ENCODE results near the gene LRRC46.

DNA sequence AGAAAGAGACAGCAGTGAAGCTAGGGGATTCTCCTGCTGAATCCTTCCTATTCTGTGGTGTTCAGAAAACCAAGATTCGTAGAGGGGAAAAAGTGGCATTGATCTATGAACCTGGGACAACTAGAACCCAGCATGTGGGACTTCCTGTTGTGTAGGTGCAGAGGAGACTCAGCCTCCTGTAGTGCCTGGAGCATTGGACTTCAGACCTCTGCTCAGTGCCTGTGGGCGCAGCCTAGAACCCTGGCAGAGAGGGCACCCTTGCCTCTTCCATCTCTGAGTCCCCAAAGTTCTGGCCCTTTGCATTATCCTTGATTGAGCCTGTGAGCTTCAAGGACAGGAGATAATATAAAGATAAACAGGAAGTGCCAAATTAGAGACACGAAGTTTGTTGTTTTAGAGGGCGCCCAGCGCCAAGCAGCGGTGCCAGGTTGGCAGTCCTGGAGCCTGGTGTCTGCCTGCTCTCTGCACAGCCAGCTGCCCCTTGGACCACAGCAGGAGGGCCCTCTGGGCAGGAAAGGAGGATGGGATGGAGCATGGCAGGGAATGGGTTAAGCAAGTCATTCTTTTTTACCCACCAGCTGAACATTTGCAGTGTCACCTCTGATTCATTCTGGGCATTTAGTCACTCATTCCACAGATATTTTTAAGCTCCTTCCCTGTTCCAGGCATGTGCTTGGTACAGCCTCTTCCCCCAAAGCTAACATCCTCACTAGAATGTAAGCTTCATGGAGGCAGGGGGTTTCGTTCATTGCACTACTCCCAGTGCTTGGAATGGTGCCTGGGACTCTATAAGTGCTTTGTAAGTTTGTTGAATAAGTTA is 31.4 kb downstream of the LRRC46 start:
- TF ChIP-seq, protein P1, sequence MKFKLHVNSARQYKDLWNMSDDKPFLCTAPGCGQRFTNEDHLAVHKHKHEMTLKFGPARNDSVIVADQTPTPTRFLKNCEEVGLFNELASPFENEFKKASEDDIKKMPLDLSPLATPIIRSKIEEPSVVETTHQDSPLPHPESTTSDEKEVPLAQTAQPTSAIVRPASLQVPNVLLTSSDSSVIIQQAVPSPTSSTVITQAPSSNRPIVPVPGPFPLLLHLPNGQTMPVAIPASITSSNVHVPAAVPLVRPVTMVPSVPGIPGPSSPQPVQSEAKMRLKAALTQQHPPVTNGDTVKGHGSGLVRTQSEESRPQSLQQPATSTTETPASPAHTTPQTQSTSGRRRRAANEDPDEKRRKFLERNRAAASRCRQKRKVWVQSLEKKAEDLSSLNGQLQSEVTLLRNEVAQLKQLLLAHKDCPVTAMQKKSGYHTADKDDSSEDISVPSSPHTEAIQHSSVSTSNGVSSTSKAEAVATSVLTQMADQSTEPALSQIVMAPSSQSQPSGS (CRISPR knock-in tag; IDR thresholded peaks at IDR 0.05) = no peak
- TF ChIP-seq CREM (IDR thresholded peaks at IDR 0.05; ENCODE audit: low read depth) = no peak
- no peak for TF ChIP-seq CHD4 (IDR thresholded peaks at IDR 0.05; ENCODE audit: insufficient read depth, insufficient replicate concordance, low read depth, low read length, poor library complexity, severe bottlenecking)
